WTC11 (cell line): ENCODE results near the gene ATXN10. TPM values are rescaled to one million over a fixed set of nuclear protein-coding genes. Genes with fewer than 3 reads are reported as not detected.

Experiments used
- ATAC-seq: fragments of 200-7000 bp; cut with Tn5 transposase; 2 replicates; pipeline ENCODE4 v1.10.0; 2021; ENCODE audit warnings: mild to moderate bottlenecking, moderate library complexity
- CTCF ChIA-PET: fragments of 300-600 bp; sonication (Branson Sonifier 250); formaldehyde crosslinking; loops from one replicate; lab custom pipeline; 2021; ENCODE audit warnings: antibody characterized with exemption; lab: Charles Lee
- POLR2A ChIA-PET: fragments of 350-600 bp; sonication (Branson Sonifier 250); formaldehyde crosslinking; loops from one replicate; lab custom pipeline; 2021; ENCODE audit warnings: antibody characterized with exemption; lab: Charles Lee
- DNase-seq: peaks from one replicate; pipeline ENCODE4 v3.0.0; 2021; ENCODE audit warnings: low spot score
- H3K27ac Mint-ChIP-seq: 2 replicates; pipeline ENCODE4 v1.8.0; 2021; ENCODE audit warnings: mixed read lengths
- H3K27me3 Mint-ChIP-seq: 2 replicates; pipeline ENCODE4 v1.8.0; 2021; ENCODE audit warnings: low read depth, mild to moderate bottlenecking, moderate library complexity, mixed read lengths
- H3K36me3 Mint-ChIP-seq: 2 replicates; pipeline ENCODE4 v1.8.0; 2021; ENCODE audit warnings: mixed read lengths
- H3K4me1 Mint-ChIP-seq: 2 replicates; pipeline ENCODE4 v1.8.0; 2022; ENCODE audit warnings: mixed read lengths
- H3K4me3 Mint-ChIP-seq: 2 replicates; pipeline ENCODE4 v1.8.0; 2021; ENCODE audit warnings: mild to moderate bottlenecking, moderate library complexity, mixed read lengths
- H3K9me3 Mint-ChIP-seq: 2 replicates; pipeline ENCODE4 v1.8.0; 2021; ENCODE audit warnings: mixed read lengths
- CBFB ChIP-seq: sonication (generic); formaldehyde crosslinking; IDR thresholded peaks from 2 replicates; pipeline ENCODE4 v1.8.1; 2022; ENCODE audit warnings: mild to moderate bottlenecking, low read depth, missing genetic modification reagents
- FOXP1 ChIP-seq: sonication (generic); formaldehyde crosslinking; IDR thresholded peaks from 2 replicates; pipeline ENCODE4 v1.8.0; 2022; ENCODE audit warnings: missing genetic modification reagents, mild to moderate bottlenecking, moderate library complexity, borderline replicate concordance
- HMGA2 ChIP-seq: fragments of 250-450 bp; sonication (Bioruptor Pico); IDR thresholded peaks from 2 replicates; pipeline ENCODE4 v1.4.0; 2021; ENCODE audit warnings: mild to moderate bottlenecking, moderate library complexity
- OVOL2 ChIP-seq: fragments of 250-450 bp; sonication (Bioruptor Pico); IDR thresholded peaks from 2 replicates; pipeline ENCODE4 v1.9.0; 2021; ENCODE audit warnings: mild to moderate bottlenecking, borderline replicate concordance
- SP1 ChIP-seq: sonication (generic); formaldehyde crosslinking; conservative IDR thresholded peaks from 2 replicates; pipeline ENCODE4 v1.8.1; 2022; ENCODE audit warnings: missing genetic modification reagents
- ZNF138 ChIP-seq: sonication (generic); formaldehyde crosslinking; conservative IDR thresholded peaks from 2 replicates; pipeline ENCODE4 v1.8.1; 2022; ENCODE audit warnings: mild to moderate bottlenecking, moderate library complexity, missing genetic modification reagents
- ZNF416 ChIP-seq: fragments of 250-450 bp; sonication (Bioruptor Pico); IDR thresholded peaks from 2 replicates; pipeline ENCODE4 v1.9.0; 2021; ENCODE audit warnings: mild to moderate bottlenecking, inconsistent platforms
- total RNA-seq: library from RNA; stranded (reverse); gene quantifications from 3 replicates; pipeline ENCODE4 v1.2.3, GENCODE V29; 2021
- TF ChIP-seq, protein P1 (sequence below): sonication (generic); formaldehyde crosslinking; IDR thresholded peaks from 2 replicates; pipeline ENCODE4 v1.8.0; 2022; ENCODE audit warnings: mild to moderate bottlenecking, missing genetic modification reagents
- TF ChIP-seq, protein P2 (sequence below): fragments of 250-450 bp; sonication (Bioruptor Pico); IDR thresholded peaks from 2 replicates; pipeline ENCODE4 v1.9.0; 2021; ENCODE audit warnings: mild to moderate bottlenecking
- TF ChIP-seq, protein P3 (sequence below): sonication (generic); formaldehyde crosslinking; conservative IDR thresholded peaks from 2 replicates; pipeline ENCODE4 v1.8.1; 2023; ENCODE audit warnings: mild to moderate bottlenecking, low read depth, missing genetic modification reagents, moderate library complexity
- TF ChIP-seq, protein P4 (sequence below): fragments of 250-450 bp; sonication (Bioruptor Pico); IDR thresholded peaks from 2 replicates; pipeline ENCODE4 v2.1.2; 2022; ENCODE audit warnings: mild to moderate bottlenecking, moderate library complexity
- TF ChIP-seq, protein P5 (sequence below): fragments of 200-600 bp; IDR thresholded peaks from 2 replicates; pipeline ENCODE4 v1.8.0; 2022; ENCODE audit warnings: antibody characterized with exemption

Gene ATXN10
- total RNA-seq, 1 experiment from 2014 or later, result 185 TPM

DNA sequence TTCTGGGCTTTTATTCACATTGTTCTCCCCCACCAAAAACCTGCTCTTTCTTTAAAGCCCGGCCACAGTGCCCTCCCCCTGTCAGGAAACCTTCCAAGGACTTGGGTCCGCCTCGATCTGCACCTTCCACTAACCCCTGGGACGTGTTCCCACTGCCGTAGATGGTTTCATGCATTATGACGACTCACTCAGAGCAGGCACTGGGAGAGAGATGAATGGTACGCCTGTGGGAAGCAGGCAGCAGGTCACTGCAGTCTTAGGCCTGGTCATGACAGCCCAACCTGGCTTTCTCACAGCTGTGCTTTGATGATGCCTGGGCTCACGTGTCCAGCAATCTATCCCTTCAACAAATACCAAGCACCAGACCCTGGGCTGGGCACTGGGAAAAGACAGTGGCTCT lies 189.6 kb downstream of the ATXN10 start:
- Mint-ChIP-seq H3K9me3 (no peaks in the 10 kb centered on the region), H3K27ac (no peak overlapping the region), H3K27me3 (peaks cover 28% of the 10 kb centered on the region), H3K36me3 (peaks cover 3% of the 10 kb centered on the region; the same call in 1 of the 2 replicates), H3K4me1 (peaks cover 14% of the 10 kb centered on the region), H3K4me3 (no peak overlapping the region)
- TF ChIP-seq ZNF138 (CRISPR knock-in tag) (no peak), OVOL2 (CRISPR knock-in tag) (no peak), CBFB (CRISPR knock-in tag) (no peak), FOXP1 (no peak), HMGA2 (no peak), ZNF416 (CRISPR knock-in tag) (no peak)
- TF ChIP-seq, protein P1, sequence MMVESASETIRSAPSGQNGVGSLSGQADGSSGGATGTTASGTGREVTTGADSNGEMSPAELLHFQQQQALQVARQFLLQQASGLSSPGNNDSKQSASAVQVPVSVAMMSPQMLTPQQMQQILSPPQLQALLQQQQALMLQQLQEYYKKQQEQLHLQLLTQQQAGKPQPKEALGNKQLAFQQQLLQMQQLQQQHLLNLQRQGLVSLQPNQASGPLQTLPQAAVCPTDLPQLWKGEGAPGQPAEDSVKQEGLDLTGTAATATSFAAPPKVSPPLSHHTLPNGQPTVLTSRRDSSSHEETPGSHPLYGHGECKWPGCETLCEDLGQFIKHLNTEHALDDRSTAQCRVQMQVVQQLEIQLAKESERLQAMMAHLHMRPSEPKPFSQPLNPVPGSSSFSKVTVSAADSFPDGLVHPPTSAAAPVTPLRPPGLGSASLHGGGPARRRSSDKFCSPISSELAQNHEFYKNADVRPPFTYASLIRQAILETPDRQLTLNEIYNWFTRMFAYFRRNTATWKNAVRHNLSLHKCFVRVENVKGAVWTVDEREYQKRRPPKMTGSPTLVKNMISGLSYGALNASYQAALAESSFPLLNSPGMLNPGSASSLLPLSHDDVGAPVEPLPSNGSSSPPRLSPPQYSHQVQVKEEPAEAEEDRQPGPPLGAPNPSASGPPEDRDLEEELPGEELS (CRISPR knock-in tag), result no peak
- TF ChIP-seq, protein P2, sequence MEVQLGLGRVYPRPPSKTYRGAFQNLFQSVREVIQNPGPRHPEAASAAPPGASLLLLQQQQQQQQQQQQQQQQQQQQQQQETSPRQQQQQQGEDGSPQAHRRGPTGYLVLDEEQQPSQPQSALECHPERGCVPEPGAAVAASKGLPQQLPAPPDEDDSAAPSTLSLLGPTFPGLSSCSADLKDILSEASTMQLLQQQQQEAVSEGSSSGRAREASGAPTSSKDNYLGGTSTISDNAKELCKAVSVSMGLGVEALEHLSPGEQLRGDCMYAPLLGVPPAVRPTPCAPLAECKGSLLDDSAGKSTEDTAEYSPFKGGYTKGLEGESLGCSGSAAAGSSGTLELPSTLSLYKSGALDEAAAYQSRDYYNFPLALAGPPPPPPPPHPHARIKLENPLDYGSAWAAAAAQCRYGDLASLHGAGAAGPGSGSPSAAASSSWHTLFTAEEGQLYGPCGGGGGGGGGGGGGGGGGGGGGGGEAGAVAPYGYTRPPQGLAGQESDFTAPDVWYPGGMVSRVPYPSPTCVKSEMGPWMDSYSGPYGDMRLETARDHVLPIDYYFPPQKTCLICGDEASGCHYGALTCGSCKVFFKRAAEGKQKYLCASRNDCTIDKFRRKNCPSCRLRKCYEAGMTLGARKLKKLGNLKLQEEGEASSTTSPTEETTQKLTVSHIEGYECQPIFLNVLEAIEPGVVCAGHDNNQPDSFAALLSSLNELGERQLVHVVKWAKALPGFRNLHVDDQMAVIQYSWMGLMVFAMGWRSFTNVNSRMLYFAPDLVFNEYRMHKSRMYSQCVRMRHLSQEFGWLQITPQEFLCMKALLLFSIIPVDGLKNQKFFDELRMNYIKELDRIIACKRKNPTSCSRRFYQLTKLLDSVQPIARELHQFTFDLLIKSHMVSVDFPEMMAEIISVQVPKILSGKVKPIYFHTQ, result no peak
- TF ChIP-seq, protein P3, sequence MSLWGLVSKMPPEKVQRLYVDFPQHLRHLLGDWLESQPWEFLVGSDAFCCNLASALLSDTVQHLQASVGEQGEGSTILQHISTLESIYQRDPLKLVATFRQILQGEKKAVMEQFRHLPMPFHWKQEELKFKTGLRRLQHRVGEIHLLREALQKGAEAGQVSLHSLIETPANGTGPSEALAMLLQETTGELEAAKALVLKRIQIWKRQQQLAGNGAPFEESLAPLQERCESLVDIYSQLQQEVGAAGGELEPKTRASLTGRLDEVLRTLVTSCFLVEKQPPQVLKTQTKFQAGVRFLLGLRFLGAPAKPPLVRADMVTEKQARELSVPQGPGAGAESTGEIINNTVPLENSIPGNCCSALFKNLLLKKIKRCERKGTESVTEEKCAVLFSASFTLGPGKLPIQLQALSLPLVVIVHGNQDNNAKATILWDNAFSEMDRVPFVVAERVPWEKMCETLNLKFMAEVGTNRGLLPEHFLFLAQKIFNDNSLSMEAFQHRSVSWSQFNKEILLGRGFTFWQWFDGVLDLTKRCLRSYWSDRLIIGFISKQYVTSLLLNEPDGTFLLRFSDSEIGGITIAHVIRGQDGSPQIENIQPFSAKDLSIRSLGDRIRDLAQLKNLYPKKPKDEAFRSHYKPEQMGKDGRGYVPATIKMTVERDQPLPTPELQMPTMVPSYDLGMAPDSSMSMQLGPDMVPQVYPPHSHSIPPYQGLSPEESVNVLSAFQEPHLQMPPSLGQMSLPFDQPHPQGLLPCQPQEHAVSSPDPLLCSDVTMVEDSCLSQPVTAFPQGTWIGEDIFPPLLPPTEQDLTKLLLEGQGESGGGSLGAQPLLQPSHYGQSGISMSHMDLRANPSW (CRISPR knock-in tag), result no peak
- TF ChIP-seq, protein P4, sequence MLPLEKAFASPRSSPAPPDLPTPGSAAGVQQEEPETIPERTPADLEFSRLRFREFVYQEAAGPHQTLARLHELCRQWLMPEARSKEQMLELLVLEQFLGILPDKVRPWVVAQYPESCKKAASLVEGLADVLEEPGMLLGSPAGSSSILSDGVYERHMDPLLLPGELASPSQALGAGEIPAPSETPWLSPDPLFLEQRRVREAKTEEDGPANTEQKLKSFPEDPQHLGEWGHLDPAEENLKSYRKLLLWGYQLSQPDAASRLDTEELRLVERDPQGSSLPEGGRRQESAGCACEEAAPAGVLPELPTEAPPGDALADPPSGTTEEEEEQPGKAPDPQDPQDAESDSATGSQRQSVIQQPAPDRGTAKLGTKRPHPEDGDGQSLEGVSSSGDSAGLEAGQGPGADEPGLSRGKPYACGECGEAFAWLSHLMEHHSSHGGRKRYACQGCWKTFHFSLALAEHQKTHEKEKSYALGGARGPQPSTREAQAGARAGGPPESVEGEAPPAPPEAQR (CRISPR knock-in tag), result no peak
- ATAC-seq, result no peak
- CTCF ChIA-PET, result interaction anchor here (0.6 to 3.9 kb wide), 2 partner anchors 120 to 284 kb away, joined by 7 to 28 read pairs; no protein-coding TSS in a partner anchor
- POLR2A ChIA-PET, result no interaction called here
- DNase-seq, result no peak

DNA sequence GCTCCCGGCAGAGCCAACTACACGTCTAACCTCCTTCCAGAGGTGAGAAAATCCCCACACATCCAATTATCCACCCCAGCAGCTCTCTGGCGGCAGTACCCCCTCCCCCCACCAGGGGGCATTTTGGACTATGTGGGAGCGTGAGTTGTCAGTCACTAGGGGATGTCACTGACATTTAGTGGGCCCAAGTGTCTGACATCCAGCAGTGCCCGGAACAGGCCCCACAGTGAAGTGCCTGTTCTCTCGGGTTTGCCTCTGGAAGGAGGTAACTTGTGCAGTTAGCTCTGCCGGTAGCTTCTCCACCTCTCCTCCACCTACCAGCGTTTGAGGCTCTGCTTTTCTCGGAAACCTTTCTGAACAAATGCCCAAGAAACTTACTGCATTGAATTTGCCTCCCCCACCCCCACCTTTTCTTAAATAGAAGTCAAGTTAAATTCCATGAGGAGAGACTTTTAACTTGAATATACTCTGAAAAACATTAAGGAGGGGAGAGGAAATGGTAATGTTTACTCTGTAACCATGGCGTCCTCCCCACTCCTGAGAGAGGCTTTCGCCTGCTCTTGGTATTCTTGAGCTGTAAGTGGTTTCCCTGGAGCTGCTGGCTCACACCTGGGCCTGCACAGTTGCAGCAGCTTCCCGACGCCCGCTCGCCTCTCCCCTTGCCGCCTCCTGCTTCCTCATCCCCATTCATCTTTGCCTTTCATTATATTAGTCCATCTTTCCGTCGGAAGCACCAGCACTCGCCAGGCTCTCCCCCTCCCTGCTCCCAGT lies 192.5 kb downstream of the ATXN10 start:
- Mint-ChIP-seq H3K27ac (no peak overlapping the region), H3K4me3 (no peak overlapping the region), H3K36me3 (no peaks in the 10 kb centered on the region), H3K4me1 (peaks cover 24% of the 10 kb centered on the region), H3K9me3 (no peaks in the 10 kb centered on the region), H3K27me3 (peaks cover 53% of the 10 kb centered on the region)
- peak; percentile 23 for ATAC-seq
- ChIA-PET CTCF (interaction anchor here (0.6 to 7.3 kb wide), 72 partner anchors 8 to 658 kb away, joined by 3 to 69 read pairs (median 4); partner anchors contain the start of gene ATXN10), POLR2A (interaction anchor here (0.8 kb wide), 1 partner anchor 19 kb away, joined by 3 read pairs; no protein-coding TSS in a partner anchor)
- TF ChIP-seq SP1 (CRISPR knock-in tag), result no peak
- TF ChIP-seq, protein P5, sequence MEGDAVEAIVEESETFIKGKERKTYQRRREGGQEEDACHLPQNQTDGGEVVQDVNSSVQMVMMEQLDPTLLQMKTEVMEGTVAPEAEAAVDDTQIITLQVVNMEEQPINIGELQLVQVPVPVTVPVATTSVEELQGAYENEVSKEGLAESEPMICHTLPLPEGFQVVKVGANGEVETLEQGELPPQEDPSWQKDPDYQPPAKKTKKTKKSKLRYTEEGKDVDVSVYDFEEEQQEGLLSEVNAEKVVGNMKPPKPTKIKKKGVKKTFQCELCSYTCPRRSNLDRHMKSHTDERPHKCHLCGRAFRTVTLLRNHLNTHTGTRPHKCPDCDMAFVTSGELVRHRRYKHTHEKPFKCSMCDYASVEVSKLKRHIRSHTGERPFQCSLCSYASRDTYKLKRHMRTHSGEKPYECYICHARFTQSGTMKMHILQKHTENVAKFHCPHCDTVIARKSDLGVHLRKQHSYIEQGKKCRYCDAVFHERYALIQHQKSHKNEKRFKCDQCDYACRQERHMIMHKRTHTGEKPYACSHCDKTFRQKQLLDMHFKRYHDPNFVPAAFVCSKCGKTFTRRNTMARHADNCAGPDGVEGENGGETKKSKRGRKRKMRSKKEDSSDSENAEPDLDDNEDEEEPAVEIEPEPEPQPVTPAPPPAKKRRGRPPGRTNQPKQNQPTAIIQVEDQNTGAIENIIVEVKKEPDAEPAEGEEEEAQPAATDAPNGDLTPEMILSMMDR, result peak; percentile 97
- DNase-seq, result peak; percentile 88
